Activated CD4-positive, alpha-beta memory T cell treated with anti-CD3 and anti-CD28 coated beads, Interleukin-2, amount 10 ng/mL, durations not matched to agents 7 days and 5 days (primary cell): Measurements from ENCODE around the gene PRELID3B. TPM values are rescaled to one million over a fixed set of nuclear protein-coding genes. Genes with fewer than 3 reads are reported as not detected.

Experiments used
- CTCF ChIA-PET: fragments of 350-600 bp; sonication (Branson Sonifier 250); formaldehyde crosslinking; loops from one replicate; lab custom pipeline; 2021; ENCODE audit warnings: antibody characterized with exemption, inconsistent platforms; lab: Charles Lee
- POLR2A ChIA-PET: fragments of 350-600 bp; sonication (Branson Sonifier 250); formaldehyde crosslinking; loops from one replicate; lab custom pipeline; 2021; ENCODE audit warnings: antibody characterized with exemption; lab: Charles Lee
- DNase-seq: peaks from one replicate; pipeline ENCODE4 v3.0.0-alpha.2; 2020
- H3K27ac Mint-ChIP-seq: one replicate; pipeline ENCODE4 v1.8.0; 2021; ENCODE audit warnings: mild to moderate bottlenecking, mixed read lengths
- H3K27me3 Mint-ChIP-seq: one replicate; pipeline ENCODE4 v1.8.0; 2021; ENCODE audit warnings: mixed read lengths
- H3K36me3 Mint-ChIP-seq: one replicate; pipeline ENCODE4 v1.8.0; 2021; ENCODE audit warnings: low read depth, mixed read lengths
- H3K4me1 Mint-ChIP-seq: one replicate; pipeline ENCODE4 v1.8.0; 2021; ENCODE audit warnings: mixed read lengths
- H3K4me3 Mint-ChIP-seq: one replicate; pipeline ENCODE4 v1.8.0; 2021; ENCODE audit warnings: mild to moderate bottlenecking, mixed read lengths
- H3K9me3 Mint-ChIP-seq: one replicate; pipeline ENCODE4 v1.8.0; 2021; ENCODE audit warnings: mixed read lengths
- total RNA-seq, 2 experiments: library from RNA; stranded (reverse); gene quantifications; one replicate each; pipeline ENCODE4 v1.2.3, GENCODE V29; 2021

Gene PRELID3B
- total RNA-seq, 2 experiments from 2014 or later = 88.6 to 88.7 TPM

DNA sequence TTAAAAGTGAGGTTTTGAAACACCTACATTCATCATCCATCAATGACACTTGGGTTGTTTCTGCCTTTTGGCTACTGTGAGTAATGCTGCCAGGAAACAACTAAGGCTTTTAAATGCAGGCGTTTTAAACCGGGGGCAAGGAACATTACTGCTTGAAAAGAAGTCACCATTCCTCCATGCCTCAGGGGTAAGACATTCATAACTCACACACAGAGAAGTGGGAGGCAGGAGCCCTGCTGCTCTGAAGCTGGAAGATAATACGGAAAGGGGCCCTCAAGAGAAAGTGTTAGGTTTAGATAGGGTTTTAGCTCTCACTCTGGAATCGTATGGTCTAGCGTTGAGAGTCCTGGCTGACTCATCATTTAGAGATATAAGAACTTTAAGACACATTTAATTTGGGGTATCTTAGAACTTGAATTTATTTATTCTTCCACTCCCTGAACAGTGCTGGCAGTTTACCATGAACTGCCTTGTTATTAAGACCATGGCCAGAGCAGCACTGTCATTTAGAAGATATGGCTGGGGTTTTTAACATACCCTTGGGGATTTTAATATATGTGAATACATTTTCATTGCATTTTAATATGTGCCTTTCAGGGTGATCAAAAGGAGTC is 21.5 kb downstream of the PRELID3B start:
- Mint-ChIP-seq H3K9me3 (no peaks in the 10 kb centered on the region), H3K27ac (no peak overlapping the region), H3K27me3 (no peaks in the 10 kb centered on the region), H3K4me1 (peaks cover 20% of the 10 kb centered on the region), H3K4me3 (no peak overlapping the region), H3K36me3 (peaks cover 38% of the 10 kb centered on the region)
- no peak for DNase-seq
- CTCF ChIA-PET = no interaction called here
- POLR2A ChIA-PET = no interaction called here

DNA sequence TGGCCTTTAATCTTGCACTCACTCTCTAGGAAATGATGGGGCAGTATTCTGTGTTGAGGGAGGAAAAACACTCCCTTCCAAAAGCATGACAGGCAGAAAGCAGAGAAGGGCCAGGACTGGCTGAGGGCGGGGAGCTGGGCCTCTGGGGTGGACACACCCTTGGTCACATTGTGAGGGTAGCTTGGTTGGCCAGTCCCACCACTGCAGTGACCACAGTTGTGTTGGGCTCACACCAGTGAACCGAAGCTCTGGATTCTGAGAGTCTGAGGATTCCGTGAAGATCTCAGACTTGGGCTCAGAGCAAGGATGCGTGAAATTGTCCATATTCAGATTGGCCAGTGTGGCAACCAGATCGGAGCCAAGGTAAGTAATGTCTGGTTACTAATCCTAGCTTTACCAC is 23.4 kb downstream of the PRELID3B start, which contains the start of gene TUBB1:
TSS of gene TUBB1 (plus strand) at position 213 of the 400 bp plus-strand sequence. CDS start at position 307, 94 bp downstream.
- Mint-ChIP-seq H3K4me1 (peaks cover 24% of the 10 kb centered on the region), H3K4me3 (no peak within 1 kb of the TSS), H3K27ac (no peak within 1 kb of the TSS), H3K36me3 (peaks cover 26% of the 10 kb centered on the region), H3K9me3 (no peaks in the 10 kb centered on the region), H3K27me3 (no peaks in the 10 kb centered on the region)
- ChIA-PET POLR2A (interaction anchor here (1.2 to 1.3 kb wide), 2 partner anchors 10 to 13 kb away, joined by 4 read pairs; partner anchors contain the start of gene ATP5F1E), CTCF (no interaction called here)
- no peak for DNase-seq

GRCh38 chr20:59018817-59019216 is 23.8 kb downstream of the PRELID3B start:
- DNase-seq = no peak
- Mint-ChIP-seq H3K36me3 (peaks cover 22% of the 10 kb centered on the region), H3K4me3 (no peak overlapping the region), H3K9me3 (no peaks in the 10 kb centered on the region), H3K27me3 (no peaks in the 10 kb centered on the region), H3K4me1 (peaks cover 28% of the 10 kb centered on the region), H3K27ac (no peak overlapping the region)
- POLR2A ChIA-PET = interaction anchor here (1.3 to 1.6 kb wide), 2 partner anchors 13 to 14 kb away, joined by 4 to 12 read pairs; partner anchors contain the start of gene ATP5F1E
- CTCF ChIA-PET = no interaction called here

DNA sequence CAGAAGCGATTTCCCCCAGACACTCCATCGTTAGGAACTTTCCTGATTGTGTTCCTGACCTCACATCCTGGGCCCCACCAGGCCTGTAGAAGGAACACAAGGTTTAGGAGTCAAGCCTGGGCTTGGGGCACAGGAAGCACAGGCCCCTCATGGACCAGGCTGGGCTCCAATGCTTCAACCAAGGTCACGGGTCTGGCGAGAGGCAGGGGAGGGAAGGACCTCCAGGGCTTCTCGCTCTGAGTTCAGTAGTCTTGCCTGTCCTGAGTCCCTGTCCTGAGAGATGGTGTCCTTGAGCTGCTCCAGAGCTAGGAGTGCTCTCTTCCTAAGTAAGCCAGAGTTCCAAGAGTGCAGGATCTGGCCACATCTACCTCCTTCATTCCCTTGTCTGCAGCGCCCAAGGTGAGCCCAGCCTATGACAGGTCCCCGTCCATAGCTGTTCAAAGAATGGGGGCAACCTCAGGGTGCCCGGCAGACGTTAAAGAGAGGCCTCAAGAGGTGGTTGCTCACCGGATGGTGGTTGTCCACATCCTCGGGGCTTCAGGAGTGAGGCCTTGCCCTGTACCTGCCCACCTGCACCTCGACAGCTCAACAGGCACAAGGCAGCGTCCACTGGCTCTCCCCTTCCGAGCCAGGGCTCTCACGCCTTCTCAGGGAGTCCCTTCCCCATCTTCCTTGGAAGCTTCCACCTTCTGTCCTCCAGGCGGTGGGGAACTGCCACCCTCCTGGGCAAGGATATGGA is 24.9 kb downstream of the PRELID3B start:
- DNase-seq = no peak
- Mint-ChIP-seq H3K9me3 (no peaks in the 10 kb centered on the region), H3K36me3 (peaks cover 12% of the 10 kb centered on the region), H3K4me3 (no peak overlapping the region), H3K27me3 (no peaks in the 10 kb centered on the region), H3K4me1 (peaks cover 37% of the 10 kb centered on the region), H3K27ac (no peak overlapping the region)
- CTCF ChIA-PET = interaction anchor here (1.0 kb wide), 1 partner anchor 15 kb away, joined by 3 read pairs; the partner anchor contains the start of gene ATP5F1E
- POLR2A ChIA-PET = interaction anchor here (1.6 to 2.2 kb wide), 3 partner anchors 9 to 28 kb away, joined by 4 to 12 read pairs (median 6); partner anchors contain the start of gene ATP5F1E

GRCh38 chr20:59016795-59017492 is 25.6 kb downstream of the PRELID3B start:
- H3K27me3 Mint-ChIP-seq = no peaks in the 10 kb centered on the region
- DNase-seq = no peak
- H3K9me3 Mint-ChIP-seq = no peaks in the 10 kb centered on the region
- H3K4me3 Mint-ChIP-seq = no peak overlapping the region
- H3K4me1 Mint-ChIP-seq = peaks cover 44% of the 10 kb centered on the region
- peaks cover 7% of the 10 kb centered on the region for H3K36me3 Mint-ChIP-seq
- H3K27ac Mint-ChIP-seq = no peak overlapping the region
- CTCF ChIA-PET = no interaction called here
- POLR2A ChIA-PET = interaction anchor here (1.2 to 2.2 kb wide), 5 partner anchors 8 to 27 kb away, joined by 4 to 12 read pairs (median 6); partner anchors contain the start of gene ATP5F1E

DNA sequence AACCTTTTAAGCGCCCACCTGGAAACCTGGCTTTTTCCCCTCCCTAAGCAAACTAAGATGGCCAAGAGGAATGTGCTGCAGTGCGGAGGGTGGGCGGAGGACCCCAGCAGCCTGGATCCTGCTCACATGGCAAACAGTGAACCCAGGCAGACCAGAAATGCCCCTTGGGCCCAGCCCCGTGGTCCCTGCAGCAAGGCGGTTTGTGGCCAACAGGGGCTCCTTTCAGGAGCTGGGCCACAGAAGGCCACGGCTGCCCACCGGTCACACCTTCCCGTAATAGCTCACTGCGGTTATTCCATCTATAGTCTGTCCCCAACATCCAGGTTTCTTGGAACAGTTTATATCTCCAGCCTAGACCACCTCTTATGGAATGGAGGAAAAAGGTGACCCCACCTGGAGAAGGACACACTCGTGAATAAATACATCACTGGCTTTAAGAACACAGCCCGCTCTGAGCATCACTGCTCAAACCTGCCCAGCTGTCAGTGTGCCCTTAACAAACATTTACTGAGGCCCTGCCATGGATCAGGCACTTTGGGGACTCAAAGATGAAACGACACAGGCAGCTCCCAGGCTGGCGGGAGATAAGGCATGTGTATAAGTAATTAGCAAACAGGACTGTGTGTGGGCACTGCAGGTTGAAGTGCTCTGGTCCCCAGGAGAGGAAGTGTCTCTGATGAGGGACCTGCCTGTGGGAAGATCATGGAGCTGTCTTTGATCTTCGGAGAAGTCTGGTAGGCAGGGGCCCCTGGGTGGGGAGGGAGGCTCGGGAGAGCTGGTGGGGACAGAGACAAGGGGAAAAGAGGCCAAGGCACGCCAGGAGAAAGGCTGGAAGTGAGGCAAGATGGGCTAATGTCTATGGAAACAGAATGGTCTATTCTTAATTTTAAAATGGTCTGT is 26.5 kb downstream of the PRELID3B start:
- H3K27me3 Mint-ChIP-seq = no peaks in the 10 kb centered on the region
- ChIA-PET CTCF (no interaction called here), POLR2A (interaction anchor here (1.2 to 2.2 kb wide), 3 partner anchors 11 to 26 kb away, joined by 4 to 8 read pairs (median 6); partner anchors contain the start of gene ATP5F1E)
- H3K4me3 Mint-ChIP-seq = no peak overlapping the region
- peaks cover 3% of the 10 kb centered on the region for H3K36me3 Mint-ChIP-seq
- peaks cover 53% of the 10 kb centered on the region for H3K4me1 Mint-ChIP-seq
- no peak for DNase-seq
- no peaks in the 10 kb centered on the region for H3K9me3 Mint-ChIP-seq
- H3K27ac Mint-ChIP-seq = no peak overlapping the region

GRCh38 chr20:59015411-59015810 is 27.2 kb downstream of the PRELID3B start:
- POLR2A ChIA-PET = interaction anchor here (1.9 kb wide), 1 partner anchor 16 kb away, joined by 8 read pairs; the partner anchor contains the start of gene ATP5F1E
- H3K27ac Mint-ChIP-seq = no peak overlapping the region
- H3K36me3 Mint-ChIP-seq = no peaks in the 10 kb centered on the region
- no peaks in the 10 kb centered on the region for H3K9me3 Mint-ChIP-seq
- H3K27me3 Mint-ChIP-seq = no peaks in the 10 kb centered on the region
- H3K4me1 Mint-ChIP-seq = peaks cover 57% of the 10 kb centered on the region
- H3K4me3 Mint-ChIP-seq = no peak overlapping the region
- CTCF ChIA-PET = no interaction called here
- no peak for DNase-seq

DNA sequence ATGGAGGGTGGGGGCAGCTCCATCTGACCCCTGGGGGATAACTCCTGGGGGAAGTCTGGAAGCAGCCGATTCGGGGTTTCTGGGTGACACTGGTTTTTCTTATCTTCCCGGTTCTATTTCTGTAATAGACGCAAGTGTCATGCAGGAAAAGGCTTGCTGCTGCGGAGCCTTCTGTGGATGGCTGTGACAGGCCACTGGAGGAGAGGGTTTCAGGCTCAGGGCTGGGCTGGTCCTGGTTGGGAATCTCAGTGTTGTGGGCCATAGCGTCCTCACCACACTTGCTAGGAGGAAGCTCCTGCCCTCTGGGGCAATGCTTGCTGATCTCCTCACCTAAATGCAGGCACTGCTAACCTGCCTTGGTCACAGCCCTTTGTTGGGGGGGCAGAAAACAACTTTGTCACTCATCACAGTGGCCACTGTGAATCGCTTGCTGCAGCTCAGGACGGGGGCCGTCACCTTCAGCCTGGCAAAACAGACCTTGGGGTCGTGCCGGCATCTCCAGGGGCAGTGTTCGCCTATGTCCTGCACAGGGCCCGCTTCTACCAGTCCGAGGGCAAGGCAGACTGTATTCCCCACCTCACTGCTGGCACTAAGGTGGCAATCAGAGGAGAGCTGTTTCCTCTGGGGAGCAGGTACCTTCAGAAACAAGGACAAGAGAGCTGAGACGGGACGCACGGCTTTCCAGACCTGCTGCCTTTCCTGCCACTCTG is 27.8 kb downstream of the PRELID3B start:
- Mint-ChIP-seq H3K27ac (no peak overlapping the region), H3K4me1 (peaks cover 60% of the 10 kb centered on the region), H3K9me3 (no peaks in the 10 kb centered on the region), H3K36me3 (no peaks in the 10 kb centered on the region), H3K4me3 (no peak overlapping the region), H3K27me3 (no peaks in the 10 kb centered on the region)
- no peak for DNase-seq
- POLR2A ChIA-PET = interaction anchor here (1.5 to 1.9 kb wide), 3 partner anchors 14 to 17 kb away, joined by 7 to 10 read pairs (median 8); partner anchors contain the start of gene ATP5F1E
- CTCF ChIA-PET = no interaction called here

GRCh38 chr20:59013959-59014608 is 28.5 kb downstream of the PRELID3B start:
- Mint-ChIP-seq H3K4me1 (peaks cover 61% of the 10 kb centered on the region), H3K9me3 (no peaks in the 10 kb centered on the region), H3K36me3 (no peaks in the 10 kb centered on the region), H3K27ac (peak overlapping the region; percentile 31), H3K4me3 (no peak overlapping the region), H3K27me3 (no peaks in the 10 kb centered on the region)
- CTCF ChIA-PET = no interaction called here
- DNase-seq = peak; percentile 53
- POLR2A ChIA-PET = interaction anchor here (1.5 to 1.7 kb wide), 2 partner anchors 14 to 18 kb away, joined by 7 to 10 read pairs; partner anchors contain the start of gene ATP5F1E

- Mint-ChIP-seq H3K27me3 (no peaks in the 10 kb centered on the region), H3K4me1 (peaks cover 61% of the 10 kb centered on the region), H3K4me3 (no peak overlapping the region), H3K36me3 (no peaks in the 10 kb centered on the region), H3K9me3 (no peaks in the 10 kb centered on the region), H3K27ac (no peak overlapping the region)
- no peak for DNase-seq
- ChIA-PET POLR2A (interaction anchor here (1.5 to 1.7 kb wide), 2 partner anchors 15 to 19 kb away, joined by 7 to 10 read pairs; partner anchors contain the start of gene ATP5F1E), CTCF (no interaction called here)
These were observed 29.3 kb downstream of the PRELID3B start for GRCh38 chr20:59013031-59013951.
